ENCODE results near the gene ANKRD40CL.

The ANKRD40CL gene

DNA sequence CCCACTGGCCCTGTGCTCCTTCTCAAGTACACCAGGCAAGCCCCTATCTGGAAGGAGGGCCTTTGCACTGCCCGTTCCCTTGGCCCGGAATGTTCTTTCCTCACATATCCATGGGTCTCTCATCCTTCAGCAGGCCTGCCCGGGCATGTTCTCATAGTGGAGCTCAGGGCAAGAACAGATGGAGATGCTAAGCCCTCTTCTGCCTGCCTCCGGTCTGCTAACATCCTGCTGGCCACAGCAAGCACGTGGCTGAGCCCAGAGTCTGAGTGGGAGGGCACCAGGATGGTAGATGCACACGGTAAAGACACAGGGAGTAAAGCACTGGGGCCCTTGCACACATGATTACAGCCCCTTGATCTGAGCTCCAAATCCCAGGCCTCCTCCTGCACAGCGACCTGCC lies 19.8 kb upstream of the ANKRD40CL start:
- DNase-seq (ENCODE audit: low read depth) = no peak

- DNase-seq (ENCODE audit: low read depth) = no peak
These were observed 18.7 kb upstream of the ANKRD40CL start for GRCh38 chr17:50785946-50786570.

DNA sequence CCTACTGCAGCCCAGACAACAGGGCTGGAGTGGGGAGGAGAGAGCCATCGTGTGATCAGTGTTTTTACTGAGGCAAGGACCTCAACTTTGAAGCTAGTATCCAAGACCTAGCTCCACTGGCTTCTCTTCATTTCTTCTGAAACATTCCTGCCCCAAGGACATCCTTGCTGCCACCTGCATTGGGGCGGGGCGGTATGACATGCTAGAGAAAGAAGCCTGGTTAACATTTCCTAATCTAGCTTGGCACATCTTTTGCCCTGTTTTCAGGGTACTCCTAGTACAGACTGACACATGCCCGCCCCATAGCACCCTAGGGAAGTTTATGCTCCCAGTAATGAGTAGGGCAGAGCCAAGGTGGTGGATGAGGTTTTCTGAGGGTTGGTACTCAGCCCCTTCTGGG lies 17.8 kb upstream of the ANKRD40CL start:
- DNase-seq (ENCODE audit: low read depth) = no peak

- DNase-seq (ENCODE audit: low read depth) = no peak
These were observed 16.6 kb upstream of the ANKRD40CL start for GRCh38 chr17:50783905-50784304.

- peak; percentile 55 for DNase-seq (ENCODE audit: low read depth)
These were observed 15.9 kb upstream of the ANKRD40CL start for GRCh38 chr17:50783193-50783660.

- no peak for DNase-seq (ENCODE audit: low read depth)
These were observed 13.8 kb upstream of the ANKRD40CL start for GRCh38 chr17:50781167-50781566.

DNA sequence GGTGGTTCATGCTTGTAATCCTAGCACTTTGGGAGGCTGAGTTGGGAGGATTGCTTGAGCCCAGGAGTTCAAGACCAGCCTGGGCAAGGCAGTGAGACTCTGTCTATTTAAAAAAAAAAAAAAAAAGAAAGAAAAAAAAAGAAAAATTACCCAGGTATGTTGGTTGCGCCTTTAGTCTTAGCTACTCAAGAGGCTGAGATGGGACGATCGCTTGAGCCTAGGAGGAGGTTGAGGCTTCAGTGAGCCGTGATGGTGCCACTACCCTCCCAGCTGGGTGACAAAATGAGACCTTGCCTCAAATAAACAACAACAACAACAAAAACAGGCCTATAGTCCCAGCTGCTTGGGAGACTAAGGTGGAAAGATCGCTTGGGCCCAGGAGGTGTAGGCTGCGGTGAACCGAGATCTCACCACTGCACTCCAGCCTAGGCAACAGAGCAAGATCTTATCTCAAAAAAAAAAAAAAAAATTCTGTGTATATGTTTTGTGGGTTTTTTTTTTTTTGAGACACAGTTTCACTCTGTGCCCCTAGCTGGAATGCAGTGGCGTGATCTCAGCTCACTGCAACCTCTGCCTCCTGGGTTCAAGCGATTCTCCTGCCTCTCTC lies 12.5 kb upstream of the ANKRD40CL start:
- peak; percentile 14 for DNase-seq (ENCODE audit: low read depth)

DNA sequence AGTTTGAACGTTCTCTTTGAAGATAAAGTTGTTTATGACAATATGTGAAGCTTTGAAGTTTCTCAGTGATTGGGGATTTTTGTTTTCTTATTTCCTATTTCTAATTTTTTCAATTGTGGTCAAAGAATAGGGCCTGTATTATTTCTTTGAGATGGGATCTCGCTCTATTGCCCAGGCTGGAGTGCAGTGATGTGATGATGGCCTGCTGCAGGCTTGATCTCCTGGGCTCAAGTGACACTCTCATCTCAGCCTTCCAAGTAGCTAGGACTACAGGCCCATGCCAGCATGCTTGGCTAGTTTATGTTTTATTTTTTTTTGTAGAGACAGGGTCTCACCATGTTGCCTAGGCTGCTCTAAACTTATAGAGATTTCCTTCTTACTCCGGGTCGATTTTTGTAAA lies 11.7 kb upstream of the ANKRD40CL start:
- DNase-seq (ENCODE audit: low read depth) = no peak

GRCh38 chr17:50778471-50778870 lies 11.2 kb upstream of the ANKRD40CL start:
- DNase-seq (ENCODE audit: low read depth) = no peak

DNA sequence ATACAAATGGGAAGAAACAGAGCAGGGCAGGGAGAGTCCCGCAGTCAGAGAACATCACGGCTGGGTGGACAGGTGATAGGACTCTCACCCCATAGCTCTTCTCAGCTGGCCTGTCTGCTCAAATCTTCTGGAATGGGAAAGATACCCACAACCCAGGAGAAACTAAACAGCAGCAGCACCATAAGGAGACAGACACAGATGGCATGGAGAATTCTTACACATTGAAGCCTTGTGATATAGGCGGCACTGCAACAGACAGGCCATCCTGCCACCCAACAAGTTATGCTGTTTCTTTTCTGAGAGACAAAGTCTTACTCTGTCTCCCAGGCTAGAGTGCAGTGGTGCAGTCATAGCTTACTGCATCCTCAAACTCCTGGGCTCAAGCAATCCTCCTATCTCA lies 8.6 kb upstream of the ANKRD40CL start:
- no peak for DNase-seq (ENCODE audit: low read depth)

- no peak for DNase-seq (ENCODE audit: low read depth)
These were observed 7.0 kb upstream of the ANKRD40CL start for GRCh38 chr17:50774225-50774803.

- DNase-seq (ENCODE audit: low read depth) = no peak
These were observed 4.9 kb upstream of the ANKRD40CL start for GRCh38 chr17:50771991-50772785.

- DNase-seq (ENCODE audit: low read depth) = no peak
These were observed 3.0 kb upstream of the ANKRD40CL start for GRCh38 chr17:50770346-50770745.

- DNase-seq (ENCODE audit: low read depth) = no peak
These were observed 2.6 kb upstream of the ANKRD40CL start for GRCh38 chr17:50769884-50770283.

DNA sequence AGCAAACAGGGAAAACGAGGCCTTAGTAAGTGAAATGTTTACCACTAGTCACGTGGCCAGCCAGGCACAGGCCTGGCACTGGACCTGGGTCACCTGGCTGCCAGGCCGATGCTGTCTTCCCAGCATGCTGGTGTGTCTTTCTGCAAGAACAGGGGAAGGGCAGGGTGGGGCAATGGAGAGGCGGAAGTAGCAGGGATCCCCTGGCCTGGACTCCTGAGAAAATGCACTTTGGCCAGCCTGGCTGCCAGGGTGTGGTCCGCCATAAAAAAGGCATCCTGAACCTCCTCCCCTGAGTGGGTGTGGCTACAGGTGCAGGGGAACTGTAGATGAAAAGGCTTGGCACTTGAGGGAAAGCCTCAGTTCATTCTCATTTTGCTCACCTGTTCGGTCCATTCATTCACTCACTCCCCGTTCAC lies 1.0 kb upstream of the ANKRD40CL start:
- DNase-seq (ENCODE audit: low read depth) = no peak

DNA sequence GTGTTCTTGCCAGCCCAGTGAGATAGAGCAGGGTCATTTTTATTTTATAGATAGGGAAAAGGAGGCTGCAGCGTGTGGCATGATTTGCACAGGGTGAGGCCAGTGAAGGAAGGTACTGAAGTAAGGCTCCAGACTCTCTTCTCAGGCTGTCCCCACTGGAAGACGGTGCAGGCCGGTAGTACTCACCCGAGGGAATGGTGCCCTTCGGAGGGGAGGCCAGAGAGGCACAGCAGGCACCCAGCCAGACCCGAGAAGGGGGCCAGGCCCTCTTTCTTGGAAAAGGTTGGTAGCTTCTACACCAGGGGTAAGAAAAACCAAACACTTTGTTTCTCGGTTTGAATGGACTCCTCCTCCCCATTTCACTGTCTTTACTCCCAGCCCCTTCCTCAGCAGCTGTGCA lies 288 bp downstream of the ANKRD40CL start:
- DNase-seq (ENCODE audit: low read depth) = no peak

GRCh38 chr17:50766222-50767023 lies 895 bp downstream of the ANKRD40CL start:
- DNase-seq (ENCODE audit: low read depth) = no peak

DNA sequence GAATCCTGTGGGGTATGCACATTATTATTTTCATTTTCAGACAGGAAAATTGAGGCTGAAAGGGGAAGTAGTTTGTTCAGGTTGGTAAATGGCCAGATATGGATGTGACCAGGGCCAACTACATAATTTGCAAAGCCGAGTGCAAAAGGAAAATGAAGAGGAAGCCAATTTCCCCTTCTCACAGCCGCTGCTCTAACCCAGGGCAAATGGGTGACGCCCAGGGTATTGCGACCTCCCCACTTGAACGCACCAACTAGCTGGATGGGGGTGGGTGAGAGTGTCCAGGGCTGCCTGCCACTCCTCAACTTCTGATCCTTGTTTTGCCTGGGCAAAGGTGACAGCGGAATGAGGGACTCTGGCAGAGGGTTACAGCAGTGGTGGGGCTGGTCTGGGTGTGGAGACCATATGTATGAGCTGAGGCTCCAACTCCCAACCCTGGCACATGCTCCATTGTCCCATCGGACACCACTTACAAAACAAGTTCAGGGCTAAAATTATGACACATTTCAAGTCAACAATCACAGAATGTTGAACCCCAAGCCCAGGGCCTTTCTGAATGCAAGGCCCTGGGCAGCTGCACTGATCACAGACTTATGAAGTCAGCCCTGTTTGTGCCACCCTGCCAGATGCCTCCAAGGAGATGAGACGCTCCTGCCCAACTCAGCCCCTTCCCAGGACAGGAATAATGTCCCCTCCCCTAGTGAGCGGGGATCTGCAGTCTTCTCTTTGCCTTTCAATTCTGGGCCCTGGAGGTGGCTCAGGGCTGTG lies 1.7 kb downstream of the ANKRD40CL start:
- no peak for DNase-seq (ENCODE audit: low read depth)

- DNase-seq (ENCODE audit: low read depth) = no peak
These were observed 2.6 kb downstream of the ANKRD40CL start for GRCh38 chr17:50764734-50765149.

- no peak for DNase-seq (ENCODE audit: low read depth)
These were observed 3.4 kb downstream of the ANKRD40CL start for GRCh38 chr17:50763716-50764475.

Measured in stimulated activated CD8-positive, alpha-beta memory T cell treated with anti-CD3 and anti-CD28 coated beads, Interleukin-15, amount 100 ng/mL, for 1 hour (primary cell).